HEK293T (cell line): ENCODE results near the gene MFAP3L.

Experiments
- BHLHE40 ChIP-seq: fragments of 450-650 bp; IDR thresholded peaks from 2 replicates; pipeline ENCODE4 v1.6.1; 2016; ENCODE audit warnings: mild to moderate bottlenecking, moderate library complexity, borderline replicate concordance
- FOXK2 ChIP-seq: fragments of 450-650 bp; IDR thresholded peaks from 2 replicates; pipeline ENCODE4 v1.6.1; 2016; ENCODE audit warnings: mild to moderate bottlenecking
- L3MBTL2 ChIP-seq: fragments of 450-650 bp; conservative IDR thresholded peaks from 2 replicates; pipeline ENCODE4 v1.6.1; 2016; ENCODE audit warnings: mild to moderate bottlenecking
- SUZ12 ChIP-seq: fragments of 450-650 bp; IDR thresholded peaks from 2 replicates; pipeline ENCODE4 v1.6.1; 2016; ENCODE audit warnings: mild to moderate bottlenecking
- TARDBP ChIP-seq: fragments of 450-650 bp; IDR thresholded peaks from 2 replicates; pipeline ENCODE4 v1.6.1; 2016

- TF ChIP-seq L3MBTL2 = no peak
- TF ChIP-seq SUZ12 = no peak
- no peak for TF ChIP-seq FOXK2
- no peak for TF ChIP-seq TARDBP
- TF ChIP-seq BHLHE40 = no peak
Measured at GRCh38 chr4:170049766-170050165, 23.6 kb upstream of the MFAP3L start.
